D721Med (cell line): ENCODE results near the gene TAOK1.

Source experiments
- DNase-seq: peaks from one replicate; pipeline ENCODE4 v3.0.0; 2011; ENCODE audit warnings: low spot score; ENCODE audit not compliant: insufficient read length
- FAIRE-seq: peaks from 2 replicates; lab custom pipeline; 2011; peaks lifted over from hg19 to GRCh38; lab: Jason Lieb, UNC
- TF ChIP-seq, protein P1 (sequence below): IDR thresholded peaks from 2 replicates; pipeline ENCODE4 v1.5.1; 2012; ENCODE audit warnings: mild to moderate bottlenecking, control low read depth; ENCODE audit not compliant: insufficient read depth; ENCODE audit errors: missing control alignments

The TAOK1 gene

GRCh38 chr17:29443041-29443739 lies 53.0 kb downstream of the TAOK1 start:
- TF ChIP-seq, protein P1, sequence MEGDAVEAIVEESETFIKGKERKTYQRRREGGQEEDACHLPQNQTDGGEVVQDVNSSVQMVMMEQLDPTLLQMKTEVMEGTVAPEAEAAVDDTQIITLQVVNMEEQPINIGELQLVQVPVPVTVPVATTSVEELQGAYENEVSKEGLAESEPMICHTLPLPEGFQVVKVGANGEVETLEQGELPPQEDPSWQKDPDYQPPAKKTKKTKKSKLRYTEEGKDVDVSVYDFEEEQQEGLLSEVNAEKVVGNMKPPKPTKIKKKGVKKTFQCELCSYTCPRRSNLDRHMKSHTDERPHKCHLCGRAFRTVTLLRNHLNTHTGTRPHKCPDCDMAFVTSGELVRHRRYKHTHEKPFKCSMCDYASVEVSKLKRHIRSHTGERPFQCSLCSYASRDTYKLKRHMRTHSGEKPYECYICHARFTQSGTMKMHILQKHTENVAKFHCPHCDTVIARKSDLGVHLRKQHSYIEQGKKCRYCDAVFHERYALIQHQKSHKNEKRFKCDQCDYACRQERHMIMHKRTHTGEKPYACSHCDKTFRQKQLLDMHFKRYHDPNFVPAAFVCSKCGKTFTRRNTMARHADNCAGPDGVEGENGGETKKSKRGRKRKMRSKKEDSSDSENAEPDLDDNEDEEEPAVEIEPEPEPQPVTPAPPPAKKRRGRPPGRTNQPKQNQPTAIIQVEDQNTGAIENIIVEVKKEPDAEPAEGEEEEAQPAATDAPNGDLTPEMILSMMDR: no peak
- FAIRE-seq: no peak
- DNase-seq: no peak

DNA sequence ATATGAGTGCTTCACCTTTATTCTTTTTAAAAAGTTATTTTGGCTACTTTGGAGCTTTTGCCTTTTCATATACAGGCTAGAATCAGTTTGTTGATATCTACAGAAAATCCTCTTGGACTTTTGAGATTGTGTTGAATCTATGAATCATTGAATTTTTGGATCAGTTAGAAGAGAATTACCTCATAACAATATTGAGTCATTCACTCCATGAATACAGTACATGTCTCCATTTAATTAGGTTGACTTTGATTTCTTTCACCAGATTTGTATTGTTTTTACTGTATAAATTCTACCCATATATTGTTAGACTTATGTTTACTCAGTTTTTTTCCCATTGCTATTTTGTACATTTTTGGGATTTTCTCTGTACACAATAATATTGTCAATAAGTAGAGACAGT lies 54.4 kb downstream of the TAOK1 start:
- FAIRE-seq (no peak), DNase-seq (no peak)
- TF ChIP-seq, protein P1: no peak

- no peak for DNase-seq
- TF ChIP-seq, protein P1: no peak
- FAIRE-seq: no peak
These were observed 55.7 kb downstream of the TAOK1 start for GRCh38 chr17:29445844-29446243.

- no peak for FAIRE-seq
- no peak for DNase-seq
- TF ChIP-seq, protein P1: no peak
These were observed 59.9 kb downstream of the TAOK1 start for GRCh38 chr17:29449865-29450671.

DNA sequence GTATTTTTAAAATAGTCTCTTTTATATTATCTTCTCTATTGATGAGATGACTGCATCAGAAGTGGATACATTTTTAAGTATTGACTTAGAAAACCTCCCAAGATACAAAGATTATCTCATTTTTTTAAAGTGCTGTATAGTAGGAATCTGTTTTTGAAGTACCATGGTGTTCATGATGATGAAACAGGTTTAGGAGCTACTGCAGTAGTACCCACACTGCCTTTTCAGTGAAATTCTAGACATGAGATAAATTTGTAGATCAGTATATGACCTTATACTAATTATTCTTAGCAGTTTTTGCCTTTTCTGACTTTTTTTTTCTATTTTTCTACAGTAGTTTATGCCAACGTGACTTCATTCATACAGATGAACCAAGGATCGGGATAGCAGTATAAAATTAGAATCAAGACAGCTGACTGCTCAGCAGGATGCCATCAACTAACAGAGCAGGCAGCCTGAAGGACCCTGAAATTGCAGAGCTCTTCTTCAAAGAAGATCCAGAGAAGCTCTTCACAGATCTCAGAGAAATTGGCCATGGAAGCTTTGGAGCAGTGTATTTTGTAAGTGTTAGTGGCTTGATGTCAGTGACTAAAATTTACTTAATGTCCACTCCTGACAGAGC lies 61.1 kb downstream of the TAOK1 start:
- DNase-seq: no peak
- TF ChIP-seq, protein P1: no peak
- FAIRE-seq: no peak

DNA sequence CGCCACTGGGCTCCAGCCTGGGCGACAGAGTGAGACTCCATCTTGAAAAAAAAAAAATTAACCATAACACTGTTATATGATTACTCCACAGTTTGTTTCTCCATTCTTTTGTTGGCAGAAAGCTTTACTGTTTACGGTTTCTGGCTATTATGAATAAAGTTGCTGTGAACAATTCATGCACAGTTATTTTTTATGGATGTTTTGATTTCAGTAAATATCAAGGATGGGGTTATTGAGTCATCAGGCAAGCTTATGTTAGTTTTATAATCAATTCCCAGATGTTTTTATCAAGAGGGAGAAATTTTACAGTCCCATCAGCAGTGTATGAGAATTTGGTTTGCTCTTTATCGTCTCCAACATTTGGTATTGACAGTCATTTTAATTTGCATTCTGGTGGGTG lies 67.9 kb downstream of the TAOK1 start:
- FAIRE-seq (no peak), DNase-seq (no peak)
- TF ChIP-seq, protein P1: no peak
